ENCODE measurements around the gene NPBWR2.

- TF ChIP-seq NFIC (IDR thresholded peaks at IDR 0.05; ENCODE audit: borderline replicate concordance) (no peak), CTCF (IDR thresholded peaks at IDR 0.05) (no peak), GATA2 (CRISPR knock-in tag; IDR thresholded peaks at IDR 0.05) (no peak)
Measured at GRCh38 chr20:64136004-64136710, 28.8 kb upstream of the NPBWR2 start.

All from SK-N-SH (cell line).